Pancreas (tissue), 10 donors: Measurements from ENCODE around the gene SLC10A1. TPM values are rescaled to one million over a fixed set of nuclear protein-coding genes. Genes with fewer than 3 reads are reported as not detected.

Experiments used
- ATAC-seq, 4 donors: fragments of 200-7000 bp; cut with Tn5 transposase; one replicate each; pipeline versions ENCODE4 v1.8.0 to v1.9.1; 2020; ENCODE audit warnings: mild to moderate bottlenecking in 4 of 4, moderate library complexity in 4 of 4
- DNase-seq, 6 donors: peaks; one replicate each; pipeline ENCODE4 v3.0.0-alpha.2; 2020
- FAIRE-seq: peaks from 2 replicates; lab custom pipeline; 2012; peaks lifted over from hg19 to GRCh38; lab: Jason Lieb, UNC
- H3K27ac ChIP-seq, 4 donors: fragments of 200-600 bp; sonication (generic); 1 replicate in 3 of 4; 2 replicates in 1 of 4; pipeline versions ENCODE4 v1.5.0 to v1.8.0; 2020
- H3K27me3 ChIP-seq, 4 donors: fragments of 200-600 bp; one replicate each; pipeline ENCODE4 v1.8.0; 2021
- H3K36me3 ChIP-seq, 3 donors: fragments of 200-600 bp; sonication (generic) in 1 of 3; one replicate each; pipeline versions ENCODE4 v1.5.0 to v1.8.0; 2020 to 2021
- H3K4me1 ChIP-seq, 3 donors: fragments of 200-600 bp; one replicate each; pipeline ENCODE4 v1.8.0; 2021
- H3K4me3 ChIP-seq, 4 donors: fragments of 200-600 bp; sonication (generic) in 2 of 4; one replicate each; pipeline versions ENCODE4 v1.5.0 to v1.8.0; 2020 to 2021
- H3K9me3 ChIP-seq, 4 donors: fragments of 200-600 bp; one replicate each; pipeline ENCODE4 v1.8.0; 2021
- CTCF ChIP-seq, 4 donors: fragments of 200-600 bp; sonication (generic) in 3 of 4; IDR thresholded peaks; one replicate each; pipeline versions ENCODE4 v1.5.0 to v1.8.0; 2021; ENCODE audit warnings: antibody characterized with exemption in 4 of 4
- WGBS, 2 donors: extraction: QIAGEN DNeasy Blood & Tissue Kit; methylation state at CpG; one replicate each; pipeline ENCODE4 v1.1.7; 2013; 5-methylcytosine and 5-hydroxymethylcytosine counted together
- intact Hi-C, 3 donors: fragments of 100-400 bp; cut with DNase I; formaldehyde crosslinking; loops; one replicate each; pipeline versions ENCODE4 v1.11.1 to v1.14.2; 2022
- polyA plus RNA-seq, 2 donors: library from polyadenylated mRNA; stranded (reverse); fragments of 200-250 nt; gene quantifications; one replicate each; pipeline ENCODE4 v1.2.3, GENCODE V29; 2013
- total RNA-seq, 6 donors: library from RNA; stranded (reverse); fragmentation: NEBNext Ultra II Directional in 4 of 6; extraction: Animal tissue kit (Norgen Biotek cat#: 25700) in 4 of 6; gene quantifications; one replicate each; pipeline versions ENCODE4 v1.2.1 to v1.2.4, GENCODE V29; 2021 to 2023
- donor health status: healthy with polysubstance abuse.
- donor health status: DM: no; HTN: no; CAD: no; lungs with moderate emphysema.
- donor health status: DM: no; HTN: no; CAD: no.
- donor health status: control.
- donor health status: control.
- donor health status: Bipolar disorder and iron deficiency.
- donor health status: DM: yes; HTN: yes; CAD: no.
- donor health status: DM: no; HTN: no; CAD: no.
- donor health status: DM: no; HTN: no; CAD: no.
- donor health status: DM: yes; HTN: yes; CAD: no.

Gene SLC10A1
- total and polyA plus RNA-seq, 8 donors: 0.06 TPM; not detected in 7

DNA sequence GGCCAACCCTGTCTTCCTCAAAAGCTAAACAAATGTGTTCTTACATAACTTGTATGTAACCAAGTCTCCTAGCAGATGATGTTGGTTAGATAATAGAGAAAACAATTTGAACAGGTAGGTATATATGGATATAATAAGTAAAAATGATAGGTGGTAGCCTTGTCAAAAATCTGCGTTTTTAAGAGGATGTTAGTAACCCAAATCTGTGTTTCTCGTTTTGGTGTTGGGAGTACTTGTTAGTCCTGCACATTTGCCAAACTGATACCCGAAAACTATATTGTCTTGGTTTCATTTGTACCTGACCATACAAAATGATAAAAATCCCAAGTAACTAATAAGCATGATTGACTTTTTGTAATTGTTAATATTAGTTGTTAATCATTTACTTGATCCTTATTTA lies 22.0 kb downstream of the SLC10A1 start:
- peaks cover 3 to 14% (median 8%) of the 10 kb centered on the region in 3 donors for H3K4me1 ChIP-seq
- peaks cover 5 to 52% (median 51%) of the 10 kb centered on the region in 3 donors for H3K36me3 ChIP-seq
- no peak for DNase-seq
- no peak overlapping the region for H3K4me3 ChIP-seq
- no peak overlapping the region for H3K27ac ChIP-seq
- no peak for FAIRE-seq
- no peak for ATAC-seq
- no peak for TF ChIP-seq CTCF (IDR thresholded peaks at IDR 0.05)
- H3K9me3 ChIP-seq: no peaks in the 10 kb centered on the region
- no peaks in the 10 kb centered on the region for H3K27me3 ChIP-seq
- WGBS, 2 donors: 69 to 82% methylated on average over 3 of the region's 3 CpGs
- intact Hi-C loops: no loop called here

- Histone ChIP-seq H3K36me3 (peaks cover 8 to 63% (median 57%) of the 10 kb centered on the region in 3 donors), H3K4me3 (no peak overlapping the region), H3K27ac (no peak overlapping the region), H3K27me3 (no peaks in the 10 kb centered on the region), H3K9me3 (no peaks in the 10 kb centered on the region), H3K4me1 (peaks cover 11 to 26% (median 20%) of the 10 kb centered on the region in 3 donors)
- FAIRE-seq (no peak), ATAC-seq (peak in 1 of 4 donors; percentile 5), DNase-seq (no peak)
- TF ChIP-seq CTCF (IDR thresholded peaks at IDR 0.05): no peak
- intact Hi-C loops: no loop called here
- WGBS, 2 donors: 97% methylated on average over 7 of the region's 7 CpGs
Observed at GRCh38 chr14:69773571-69774276, 23.3 kb downstream of the SLC10A1 start.

GRCh38 chr14:69772082-69773017 lies 24.7 kb downstream of the SLC10A1 start:
- DNase-seq: no peak
- ATAC-seq: no peak
- H3K9me3 ChIP-seq: no peaks in the 10 kb centered on the region
- WGBS, 2 donors: 91 to 94% methylated on average over 11 of the region's 11 CpGs
- TF ChIP-seq CTCF (IDR thresholded peaks at IDR 0.05): no peak
- no peak overlapping the region for H3K27ac ChIP-seq
- no peak overlapping the region for H3K4me3 ChIP-seq
- intact Hi-C loops: no loop called here
- H3K4me1 ChIP-seq: peaks cover 13 to 32% (median 24%) of the 10 kb centered on the region in 3 donors
- H3K36me3 ChIP-seq: peaks cover 8 to 57% (median 56%) of the 10 kb centered on the region in 3 donors
- no peak for FAIRE-seq
- no peaks in the 10 kb centered on the region for H3K27me3 ChIP-seq

DNA sequence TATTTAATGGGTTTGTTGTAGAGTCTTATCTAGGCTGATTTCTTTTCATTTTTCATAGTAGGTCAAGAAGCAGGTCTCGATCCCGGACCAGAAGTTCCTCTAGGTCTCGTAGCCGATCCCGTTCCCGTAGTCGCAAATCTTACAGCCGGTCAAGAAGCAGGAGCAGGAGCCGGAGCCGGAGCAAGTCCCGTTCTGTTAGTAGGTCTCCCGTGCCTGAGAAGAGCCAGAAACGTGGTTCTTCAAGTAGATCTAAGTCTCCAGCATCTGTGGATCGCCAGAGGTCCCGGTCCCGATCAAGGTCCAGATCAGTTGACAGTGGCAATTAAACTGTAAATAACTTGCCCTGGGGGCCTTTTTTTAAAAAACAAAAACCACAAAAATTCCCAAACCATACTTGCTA lies 25.9 kb downstream of the SLC10A1 start:
- ATAC-seq: no peak
- H3K36me3 ChIP-seq: peaks cover 8 to 57% (median 56%) of the 10 kb centered on the region in 3 donors
- no peak for DNase-seq
- H3K27me3 ChIP-seq: no peaks in the 10 kb centered on the region
- intact Hi-C loops: no loop called here
- TF ChIP-seq CTCF (IDR thresholded peaks at IDR 0.05): no peak
- no peaks in the 10 kb centered on the region for H3K9me3 ChIP-seq
- no peak for FAIRE-seq
- peaks cover 17 to 32% (median 24%) of the 10 kb centered on the region in 3 donors for H3K4me1 ChIP-seq
- WGBS, 2 donors: 94 to 95% methylated on average over 16 of the region's 16 CpGs
- H3K4me3 ChIP-seq: no peak overlapping the region
- no peak overlapping the region for H3K27ac ChIP-seq
